ENCODE results near the gene ERAL1. TPM values are rescaled to one million over a fixed set of nuclear protein-coding genes. Genes with fewer than 3 reads are reported as not detected.
A peak's percentile ranks its signal among the peaks of the same experiment; 100 is the strongest.

ERAL1 gene
- total and polyA plus RNA-seq, 2 of the 13 experiments (the other 11 are each of a cell fraction or from before 2014, with no cell fraction given) = 46.9 to 72.2 TPM

GRCh38 chr17:28908640-28909167 lies 53.9 kb downstream of the ERAL1 start (continued):
- peak; percentile 45 for TF ChIP-seq PAXIP1 (CRISPR knock-in tag; conservative IDR thresholded peaks at IDR 0.05)
- peak; percentile 64; the same call in 1 of the 2 replicates for TF ChIP-seq PHF21A (CRISPR knock-in tag; IDR thresholded peaks at IDR 0.05)
- TF ChIP-seq ETV5 (CRISPR knock-in tag; IDR thresholded peaks at IDR 0.05; ENCODE audit: borderline replicate concordance) = peak; percentile 39; the same call in 1 of the 2 replicates
- TF ChIP-seq ASH2L (IDR thresholded peaks at IDR 0.05; ENCODE audit: insufficient read length, low read depth, low read length) = peak; percentile 36
- 0 out of 2 replicates have a peak, but pooled peaks have one; percentile 16 for TF ChIP-seq FOXP4 (CRISPR knock-in tag; IDR thresholded peaks at IDR 0.05)
- peak; percentile 79; the same call in 1 of the 2 replicates for TF ChIP-seq ARID3A (IDR thresholded peaks at IDR 0.05; ENCODE audit: low read depth, low read length)
- 0 out of 2 replicates have a peak, but pooled peaks have one; percentile 45 for TF ChIP-seq FOXO4 (CRISPR knock-in tag; conservative IDR thresholded peaks at IDR 0.05)
- TF ChIP-seq TEAD3 (CRISPR knock-in tag; optimal IDR thresholded peaks at IDR 0.05; ENCODE audit: borderline replicate concordance) = peak; percentile 44
- TF ChIP-seq ZNF543 (CRISPR knock-in tag; IDR thresholded peaks at IDR 0.05) = no peak
- TF ChIP-seq ZGPAT (CRISPR knock-in tag; IDR thresholded peaks at IDR 0.05) = 0 out of 2 replicates have a peak, but pooled peaks have one; percentile 44
- TF ChIP-seq SSRP1 (CRISPR knock-in tag; IDR thresholded peaks at IDR 0.05) = 0 out of 2 replicates have a peak, but pooled peaks have one; percentile 76
- no peak for TF ChIP-seq ZNF441 (CRISPR knock-in tag; IDR thresholded peaks at IDR 0.05; ENCODE audit: borderline replicate concordance)
- peak; percentile 45; the same call in 1 of the 2 replicates for TF ChIP-seq SOX5 (CRISPR knock-in tag; IDR thresholded peaks at IDR 0.05; ENCODE audit: borderline replicate concordance)
- TF ChIP-seq ZNF644 (CRISPR knock-in tag; IDR thresholded peaks at IDR 0.05; ENCODE audit: low read depth) = peak; percentile 34; the same call in 1 of the 2 replicates
- TF ChIP-seq ZFX (CRISPR knock-in tag; IDR thresholded peaks at IDR 0.05; ENCODE audit: low read depth) = peak; percentile 73

Data from HepG2 (cell line).